GM10847 (cell line): ENCODE results near the gene CD46.

Source experiments
- POLR2A ChIP-seq: IDR thresholded peaks from 2 replicates; pipeline ENCODE4 v1.6.1; 2011; ENCODE audit not compliant: insufficient read length; ENCODE audit errors: extremely low read depth

The CD46 gene

GRCh38 chr1:207807690-207808321, 56.0 kb downstream of the CD46 start:
- TF ChIP-seq POLR2A, result no peak

GRCh38 chr1:207808322-207808705, 56.5 kb downstream of the CD46 start:
- no peak for TF ChIP-seq POLR2A

- no peak for TF ChIP-seq POLR2A
Measured at GRCh38 chr1:207808911-207809555, 57.2 kb downstream of the CD46 start.

- TF ChIP-seq POLR2A, result no peak
Measured at GRCh38 chr1:207810173-207810572, 58.3 kb downstream of the CD46 start.

- no peak for TF ChIP-seq POLR2A
Measured at GRCh38 chr1:207810606-207811295, 58.9 kb downstream of the CD46 start.

GRCh38 chr1:207811319-207811718, 59.5 kb downstream of the CD46 start:
- no peak for TF ChIP-seq POLR2A

GRCh38 chr1:207811920-207812720, 60.3 kb downstream of the CD46 start:
- no peak for TF ChIP-seq POLR2A

- no peak for TF ChIP-seq POLR2A
Measured at GRCh38 chr1:207812778-207813511, 61.1 kb downstream of the CD46 start.

GRCh38 chr1:207813512-207813881, 61.6 kb downstream of the CD46 start:
- no peak for TF ChIP-seq POLR2A

GRCh38 chr1:207813946-207814345, 62.1 kb downstream of the CD46 start:
- no peak for TF ChIP-seq POLR2A

- TF ChIP-seq POLR2A, result no peak
Measured at GRCh38 chr1:207814469-207814868, 62.6 kb downstream of the CD46 start.

GRCh38 chr1:207815466-207815865, 63.6 kb downstream of the CD46 start:
- no peak for TF ChIP-seq POLR2A

- TF ChIP-seq POLR2A, result no peak
Measured at GRCh38 chr1:207815913-207816291, 64.0 kb downstream of the CD46 start.

GRCh38 chr1:207817166-207817565, 65.3 kb downstream of the CD46 start:
- TF ChIP-seq POLR2A, result no peak

- no peak for TF ChIP-seq POLR2A
Measured at GRCh38 chr1:207817778-207818751, 66.2 kb downstream of the CD46 start.
